Esophagus muscularis mucosa (tissue), 4 donors: ENCODE data around the gene SPAG16.

Experiments
- EP300 ChIP-seq: sonication (generic); formaldehyde crosslinking; IDR thresholded peaks from one replicate; pipeline ENCODE4 v1.6.1; 2017; ENCODE audit warnings: antibody characterized with exemption
- POLR2A ChIP-seq: fragments of 450-650 bp; IDR thresholded peaks from one replicate; pipeline ENCODE4 v1.6.1; 2017; ENCODE audit warnings: antibody characterized with exemption, moderate library complexity, mild to moderate bottlenecking, low read depth
- TF ChIP-seq, protein P1 (sequence below), 3 experiments: fragments of 200-600 bp in 2 of 3; fragments of 450-650 bp in 1 of 3; sonication (generic) in 2 of 3; IDR thresholded peaks; one replicate each; pipeline ENCODE4 v1.5.1; 2017 to 2019; ENCODE audit warnings: antibody characterized with exemption in 3 of 3, mild to moderate bottlenecking in 2 of 3, moderate library complexity in 1 of 3

DNA sequence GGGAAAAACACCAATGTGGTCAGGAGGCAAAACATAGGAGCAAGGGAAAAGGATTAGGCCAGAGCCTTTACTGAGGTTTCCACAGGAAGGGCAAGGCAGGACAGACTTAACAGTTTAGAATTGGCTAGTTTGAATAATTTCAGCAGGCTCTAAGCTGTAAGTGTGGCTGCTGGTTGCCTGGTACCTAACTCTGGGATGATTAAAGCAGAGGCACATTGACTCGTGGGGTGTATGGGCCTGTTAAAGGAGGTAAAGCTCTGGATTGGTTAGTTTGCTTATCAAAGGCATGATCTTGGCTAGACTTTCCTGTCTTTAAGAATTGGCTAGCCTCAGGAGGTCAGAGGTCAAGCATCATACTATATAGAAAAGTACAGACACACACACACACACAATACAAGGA lies 132.6 kb downstream of the SPAG16 start:
- TF ChIP-seq, protein P1, sequence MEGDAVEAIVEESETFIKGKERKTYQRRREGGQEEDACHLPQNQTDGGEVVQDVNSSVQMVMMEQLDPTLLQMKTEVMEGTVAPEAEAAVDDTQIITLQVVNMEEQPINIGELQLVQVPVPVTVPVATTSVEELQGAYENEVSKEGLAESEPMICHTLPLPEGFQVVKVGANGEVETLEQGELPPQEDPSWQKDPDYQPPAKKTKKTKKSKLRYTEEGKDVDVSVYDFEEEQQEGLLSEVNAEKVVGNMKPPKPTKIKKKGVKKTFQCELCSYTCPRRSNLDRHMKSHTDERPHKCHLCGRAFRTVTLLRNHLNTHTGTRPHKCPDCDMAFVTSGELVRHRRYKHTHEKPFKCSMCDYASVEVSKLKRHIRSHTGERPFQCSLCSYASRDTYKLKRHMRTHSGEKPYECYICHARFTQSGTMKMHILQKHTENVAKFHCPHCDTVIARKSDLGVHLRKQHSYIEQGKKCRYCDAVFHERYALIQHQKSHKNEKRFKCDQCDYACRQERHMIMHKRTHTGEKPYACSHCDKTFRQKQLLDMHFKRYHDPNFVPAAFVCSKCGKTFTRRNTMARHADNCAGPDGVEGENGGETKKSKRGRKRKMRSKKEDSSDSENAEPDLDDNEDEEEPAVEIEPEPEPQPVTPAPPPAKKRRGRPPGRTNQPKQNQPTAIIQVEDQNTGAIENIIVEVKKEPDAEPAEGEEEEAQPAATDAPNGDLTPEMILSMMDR (IDR thresholded peaks at IDR 0.05): no peak
- TF ChIP-seq EP300: no peak
- TF ChIP-seq POLR2A: no peak
